ENCODE measurements around the gene MEOX1.
"Not testable (repeated sequence)": the region's sequence is repeated elsewhere in the genome, so short reads cannot be mapped to it uniquely, and the experiment has no call there.

The MEOX1 gene

DNA sequence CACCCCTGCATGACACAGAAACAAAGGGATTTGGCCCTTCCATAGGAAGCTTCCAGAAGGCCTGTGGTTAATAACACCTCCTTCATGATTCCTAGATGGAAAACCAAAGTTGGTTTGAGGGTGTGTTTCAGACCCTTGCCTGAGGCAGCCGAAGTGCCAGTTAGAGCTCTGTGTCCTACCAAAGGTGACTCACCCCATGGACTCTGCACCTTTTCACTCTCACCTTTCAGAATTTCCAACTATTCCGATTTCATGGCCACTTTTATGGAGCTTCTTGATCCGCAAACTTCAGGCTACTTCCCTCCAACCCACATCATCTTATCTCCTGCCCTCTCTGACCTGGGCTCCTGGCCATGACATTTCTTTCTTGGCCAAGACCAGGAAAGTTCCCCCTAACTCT, 49.2 kb downstream of the MEOX1 start:
- no peak for DNase-seq
- Histone ChIP-seq H3K36me3 (ENCODE audit: control insufficient read depth, insufficient read depth, low read length) (no peaks in the 10 kb centered on the region), H3K27me3 (replicated peaks; ENCODE audit: control insufficient read depth, insufficient read depth, low read length, poor library complexity, severe bottlenecking) (no peaks in the 10 kb centered on the region), H3K4me3 (ENCODE audit: insufficient read depth, low read depth, low read length, poor library complexity, severe bottlenecking) (no peak overlapping the region), H3K9me3 (ENCODE audit: control insufficient read depth, low read length) (no peaks in the 10 kb centered on the region), H3K27ac (ENCODE audit: insufficient read depth, low read length, poor library complexity, severe bottlenecking) (no peak overlapping the region), H3K4me1 (ENCODE audit: control insufficient read depth, insufficient read depth, low read length, poor library complexity, severe bottlenecking) (no peaks in the 10 kb centered on the region)

DNA sequence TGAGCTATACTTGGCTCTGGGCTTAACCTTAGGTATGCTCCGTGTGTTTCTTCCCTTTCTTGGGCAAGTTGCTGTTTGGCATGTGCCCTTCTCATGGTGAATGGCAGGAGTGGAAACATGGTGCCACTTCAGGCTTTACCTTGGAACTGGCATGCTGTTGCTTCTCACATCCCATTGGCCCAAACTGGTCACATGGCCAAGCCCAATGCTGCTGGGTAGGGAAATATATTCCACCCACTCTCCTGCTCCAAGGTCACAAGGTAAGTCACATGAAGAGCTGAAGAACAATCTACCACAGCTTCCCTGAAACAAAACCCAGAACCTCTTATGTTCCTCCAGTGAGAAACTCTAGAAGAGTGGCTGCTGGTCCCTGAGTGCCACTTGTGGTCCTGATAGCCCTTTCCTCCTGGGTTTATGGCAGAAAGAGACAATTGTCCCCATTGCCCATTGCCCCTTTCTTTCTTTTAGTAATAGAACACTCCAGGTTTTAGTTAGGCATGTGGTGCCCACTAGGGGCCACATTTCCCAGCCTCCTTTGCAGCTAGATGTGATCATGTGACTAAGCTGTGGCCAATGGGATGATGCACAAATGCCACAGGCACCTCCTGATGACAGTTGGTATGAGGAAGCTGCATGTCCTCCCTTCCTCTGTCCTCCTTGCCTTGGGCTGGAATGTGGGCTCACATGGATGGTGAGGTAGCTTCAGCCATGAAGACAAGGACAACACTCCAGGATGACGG, 50.3 kb downstream of the MEOX1 start:
- Histone ChIP-seq H3K9me3 (ENCODE audit: control insufficient read depth, low read length) (no peaks in the 10 kb centered on the region), H3K4me1 (ENCODE audit: control insufficient read depth, insufficient read depth, low read length, poor library complexity, severe bottlenecking) (no peaks in the 10 kb centered on the region), H3K36me3 (ENCODE audit: control insufficient read depth, insufficient read depth, low read length) (no peaks in the 10 kb centered on the region), H3K4me3 (ENCODE audit: insufficient read depth, low read depth, low read length, poor library complexity, severe bottlenecking) (no peak overlapping the region), H3K27me3 (replicated peaks; ENCODE audit: control insufficient read depth, insufficient read depth, low read length, poor library complexity, severe bottlenecking) (no peaks in the 10 kb centered on the region), H3K27ac (ENCODE audit: insufficient read depth, low read length, poor library complexity, severe bottlenecking) (no peak overlapping the region)
- no peak for DNase-seq

DNA sequence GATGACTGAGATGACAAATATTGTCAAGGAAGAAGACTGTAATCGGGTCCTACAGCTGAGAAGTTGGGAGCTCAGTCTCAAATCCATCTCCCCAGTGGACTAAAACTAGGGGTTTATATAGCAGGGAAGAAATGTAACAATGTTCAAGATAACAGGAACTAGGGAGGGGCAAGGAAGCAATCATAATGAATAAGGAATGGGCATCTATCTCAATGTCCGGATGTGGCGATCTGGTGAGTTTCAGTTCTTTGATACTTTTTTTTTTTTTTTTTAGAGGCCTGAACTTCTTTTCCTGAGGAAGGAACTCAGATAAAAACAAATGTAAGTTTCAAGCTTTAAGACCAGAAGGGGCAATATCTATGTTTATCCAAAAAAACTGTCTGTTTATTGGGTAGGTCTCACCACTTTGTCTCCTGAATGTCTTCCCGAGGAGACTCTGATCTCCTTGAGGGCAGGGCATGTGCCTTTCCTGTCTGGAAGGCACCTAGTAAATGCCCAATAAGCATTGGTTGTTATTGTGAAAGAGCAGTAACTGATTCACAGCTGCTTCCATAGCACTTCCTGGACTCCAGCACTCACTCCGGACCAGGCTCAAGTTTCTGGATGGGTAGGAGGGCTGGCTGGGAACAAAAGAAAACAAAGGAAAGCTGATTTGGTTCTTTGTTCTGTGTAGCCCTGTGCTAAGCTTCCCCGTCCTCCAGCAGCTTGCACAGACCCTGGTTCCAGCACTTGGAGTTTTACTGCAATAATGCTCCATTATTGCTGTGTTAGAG, 51.9 kb downstream of the MEOX1 start:
- no peaks in the 10 kb centered on the region for H3K36me3 ChIP-seq (ENCODE audit: control insufficient read depth, insufficient read depth, low read length)
- H3K9me3 ChIP-seq (ENCODE audit: control insufficient read depth, low read length), result no peaks in the 10 kb centered on the region
- no peaks in the 10 kb centered on the region for H3K27me3 ChIP-seq (replicated peaks; ENCODE audit: control insufficient read depth, insufficient read depth, low read length, poor library complexity, severe bottlenecking)
- no peaks in the 10 kb centered on the region for H3K4me1 ChIP-seq (ENCODE audit: control insufficient read depth, insufficient read depth, low read length, poor library complexity, severe bottlenecking)
- H3K4me3 ChIP-seq (ENCODE audit: insufficient read depth, low read depth, low read length, poor library complexity, severe bottlenecking), result no peak overlapping the region
- no peak overlapping the region for H3K27ac ChIP-seq (ENCODE audit: insufficient read depth, low read length, poor library complexity, severe bottlenecking)
- no peak for DNase-seq

DNA sequence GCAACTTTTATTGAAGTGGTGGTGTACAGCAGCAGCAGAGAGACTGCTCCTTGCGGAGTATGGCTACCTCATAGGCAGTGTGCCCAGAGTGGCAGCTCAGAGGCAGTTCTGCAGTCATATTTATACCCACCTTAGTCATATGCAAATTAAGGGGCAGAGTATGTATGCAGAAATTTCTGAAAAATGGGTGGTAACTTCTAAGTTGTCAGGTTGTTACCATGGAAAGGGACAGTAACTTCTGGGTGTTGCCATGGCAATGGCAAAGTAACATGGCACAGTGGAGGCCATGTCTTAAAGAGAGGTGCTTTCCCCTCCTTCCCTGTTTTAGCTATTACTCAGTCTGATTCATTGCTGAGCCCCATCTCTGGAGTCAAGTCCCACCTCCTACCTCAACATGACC, 53.4 kb downstream of the MEOX1 start:
- H3K36me3 ChIP-seq (ENCODE audit: control insufficient read depth, insufficient read depth, low read length), result no peaks in the 10 kb centered on the region
- H3K27ac ChIP-seq (ENCODE audit: insufficient read depth, low read length, poor library complexity, severe bottlenecking), result no peak overlapping the region
- H3K27me3 ChIP-seq (replicated peaks; ENCODE audit: control insufficient read depth, insufficient read depth, low read length, poor library complexity, severe bottlenecking), result no peaks in the 10 kb centered on the region
- no peaks in the 10 kb centered on the region for H3K4me1 ChIP-seq (ENCODE audit: control insufficient read depth, insufficient read depth, low read length, poor library complexity, severe bottlenecking)
- no peak for DNase-seq
- no peaks in the 10 kb centered on the region for H3K9me3 ChIP-seq (ENCODE audit: control insufficient read depth, low read length)
- no peak overlapping the region for H3K4me3 ChIP-seq (ENCODE audit: insufficient read depth, low read depth, low read length, poor library complexity, severe bottlenecking)

DNA sequence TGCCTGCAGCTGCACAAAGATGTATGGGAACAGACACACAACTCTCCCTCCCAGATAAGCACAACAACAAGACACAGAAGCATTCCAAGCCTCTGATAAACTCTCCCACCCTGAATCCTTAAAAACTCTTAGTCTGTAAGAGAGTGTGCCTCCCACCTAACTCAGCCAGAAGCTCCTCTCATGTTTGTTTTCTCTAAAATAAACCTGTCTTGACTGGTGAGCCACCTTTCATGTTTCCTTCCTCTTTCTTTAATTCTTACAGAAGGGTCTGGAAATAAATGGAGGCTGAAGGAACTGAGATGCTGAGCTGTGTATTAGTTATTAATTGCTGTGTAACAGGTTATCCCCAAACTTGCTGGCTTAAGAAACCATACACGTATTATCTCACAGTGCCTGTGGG, 57.2 kb downstream of the MEOX1 start:
- no peaks in the 10 kb centered on the region for H3K9me3 ChIP-seq (ENCODE audit: control insufficient read depth, low read length)
- H3K36me3 ChIP-seq (ENCODE audit: control insufficient read depth, insufficient read depth, low read length), result no peaks in the 10 kb centered on the region
- no peak overlapping the region for H3K27ac ChIP-seq (ENCODE audit: insufficient read depth, low read length, poor library complexity, severe bottlenecking)
- H3K4me3 ChIP-seq (ENCODE audit: insufficient read depth, low read depth, low read length, poor library complexity, severe bottlenecking), result no peak overlapping the region
- H3K4me1 ChIP-seq (ENCODE audit: control insufficient read depth, insufficient read depth, low read length, poor library complexity, severe bottlenecking), result no peaks in the 10 kb centered on the region
- no peak for DNase-seq
- no peaks in the 10 kb centered on the region for H3K27me3 ChIP-seq (replicated peaks; ENCODE audit: control insufficient read depth, insufficient read depth, low read length, poor library complexity, severe bottlenecking)

DNA sequence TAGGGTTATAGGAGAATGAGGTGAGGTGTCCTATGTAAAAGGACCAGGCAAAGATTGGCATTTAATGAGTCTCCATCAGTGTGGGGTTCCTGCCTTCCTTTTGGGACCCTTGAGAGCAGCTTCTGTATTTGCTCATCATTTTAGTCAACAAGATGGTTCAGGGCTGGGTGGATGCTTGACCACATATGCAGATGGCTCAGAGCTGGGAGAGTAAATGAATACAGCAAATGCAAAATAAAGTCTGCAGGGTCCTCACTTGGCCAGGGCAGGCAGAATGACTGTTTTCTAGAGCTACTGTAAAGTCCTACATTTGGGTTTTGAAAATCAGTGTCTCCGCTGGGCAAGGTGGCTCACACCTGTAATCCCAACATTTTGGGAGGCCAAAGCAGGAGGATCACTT, 58.4 kb downstream of the MEOX1 start:
- H3K9me3 ChIP-seq (ENCODE audit: control insufficient read depth, low read length), result no peaks in the 10 kb centered on the region
- H3K4me1 ChIP-seq (ENCODE audit: control insufficient read depth, insufficient read depth, low read length, poor library complexity, severe bottlenecking), result no peaks in the 10 kb centered on the region
- DNase-seq, result no peak
- H3K36me3 ChIP-seq (ENCODE audit: control insufficient read depth, insufficient read depth, low read length), result no peaks in the 10 kb centered on the region
- H3K27me3 ChIP-seq (replicated peaks; ENCODE audit: control insufficient read depth, insufficient read depth, low read length, poor library complexity, severe bottlenecking), result no peaks in the 10 kb centered on the region
- H3K4me3 ChIP-seq (ENCODE audit: insufficient read depth, low read depth, low read length, poor library complexity, severe bottlenecking), result no peak overlapping the region
- no peak overlapping the region for H3K27ac ChIP-seq (ENCODE audit: insufficient read depth, low read length, poor library complexity, severe bottlenecking)

DNA sequence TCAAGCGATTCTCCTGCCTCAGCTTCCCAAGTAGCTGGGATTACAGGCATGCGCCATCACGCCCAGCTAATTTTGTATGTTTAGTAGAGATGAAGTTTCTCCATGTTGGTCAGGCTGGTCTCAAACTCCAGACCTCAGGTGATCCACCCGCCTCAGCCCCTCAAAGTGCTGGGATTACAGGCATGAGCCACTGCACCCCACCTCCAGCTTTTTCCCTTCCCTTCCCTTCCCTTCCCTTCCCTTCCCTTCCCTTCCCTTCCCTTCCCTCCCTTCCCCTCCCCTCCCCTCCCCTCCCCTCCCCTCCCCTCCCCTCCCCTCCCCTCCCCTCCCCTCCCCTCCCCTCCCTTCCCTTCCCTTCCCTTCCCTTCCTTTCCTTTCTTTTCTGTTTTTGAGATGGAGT, 59.2 kb downstream of the MEOX1 start:
- H3K27ac ChIP-seq (ENCODE audit: insufficient read depth, low read length, poor library complexity, severe bottlenecking); H3K36me3 ChIP-seq (ENCODE audit: control insufficient read depth, insufficient read depth, low read length); H3K4me1 ChIP-seq (ENCODE audit: control insufficient read depth, insufficient read depth, low read length, poor library complexity, severe bottlenecking); DNase-seq; H3K4me3 ChIP-seq (ENCODE audit: insufficient read depth, low read depth, low read length, poor library complexity, severe bottlenecking); H3K9me3 ChIP-seq (ENCODE audit: control insufficient read depth, low read length); H3K27me3 ChIP-seq (replicated peaks; ENCODE audit: control insufficient read depth, insufficient read depth, low read length, poor library complexity, severe bottlenecking): not testable (repeated sequence)

DNA sequence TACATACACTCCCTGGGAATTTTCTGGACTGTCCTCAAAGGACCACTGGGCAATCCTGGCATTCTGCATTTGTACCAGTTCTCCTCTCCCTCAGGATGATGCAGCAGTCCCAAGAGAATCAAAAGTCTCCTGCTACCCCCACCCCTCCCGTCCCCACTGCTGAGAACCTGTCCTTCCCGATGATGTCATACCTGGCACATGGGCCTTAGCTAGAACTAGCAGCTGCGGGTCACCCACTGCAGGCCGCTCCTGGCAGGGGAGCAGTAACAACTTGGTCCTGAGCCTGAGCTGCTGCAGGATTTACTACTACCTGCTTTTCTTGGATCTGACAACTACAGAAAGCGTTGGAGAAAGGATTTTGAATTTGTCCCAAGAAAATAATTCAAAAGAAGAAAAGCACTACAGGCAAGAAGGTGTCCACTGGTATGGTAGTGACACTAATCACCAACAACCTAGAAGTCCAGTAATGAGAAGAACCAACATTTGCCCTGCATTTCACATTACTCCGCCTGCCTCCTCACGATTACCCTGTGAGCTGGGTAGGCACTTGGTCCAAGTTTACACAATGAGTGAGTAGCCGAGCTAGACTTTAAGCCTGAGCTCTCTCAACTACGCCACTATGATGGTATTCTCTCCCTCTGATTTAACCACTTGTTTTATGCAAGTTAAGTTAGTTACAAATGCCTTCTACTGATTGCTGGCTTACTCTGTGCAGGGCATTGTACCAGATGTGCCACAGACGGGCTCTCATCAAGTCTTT, 60.3 kb downstream of the MEOX1 start:
- Histone ChIP-seq H3K4me3 (ENCODE audit: insufficient read depth, low read depth, low read length, poor library complexity, severe bottlenecking) (no peak overlapping the region), H3K36me3 (ENCODE audit: control insufficient read depth, insufficient read depth, low read length) (no peaks in the 10 kb centered on the region), H3K4me1 (ENCODE audit: control insufficient read depth, insufficient read depth, low read length, poor library complexity, severe bottlenecking) (no peaks in the 10 kb centered on the region), H3K27ac (ENCODE audit: insufficient read depth, low read length, poor library complexity, severe bottlenecking) (no peak overlapping the region), H3K27me3 (replicated peaks; ENCODE audit: control insufficient read depth, insufficient read depth, low read length, poor library complexity, severe bottlenecking) (no peaks in the 10 kb centered on the region), H3K9me3 (ENCODE audit: control insufficient read depth, low read length) (no peaks in the 10 kb centered on the region)
- no peak for DNase-seq

DNA sequence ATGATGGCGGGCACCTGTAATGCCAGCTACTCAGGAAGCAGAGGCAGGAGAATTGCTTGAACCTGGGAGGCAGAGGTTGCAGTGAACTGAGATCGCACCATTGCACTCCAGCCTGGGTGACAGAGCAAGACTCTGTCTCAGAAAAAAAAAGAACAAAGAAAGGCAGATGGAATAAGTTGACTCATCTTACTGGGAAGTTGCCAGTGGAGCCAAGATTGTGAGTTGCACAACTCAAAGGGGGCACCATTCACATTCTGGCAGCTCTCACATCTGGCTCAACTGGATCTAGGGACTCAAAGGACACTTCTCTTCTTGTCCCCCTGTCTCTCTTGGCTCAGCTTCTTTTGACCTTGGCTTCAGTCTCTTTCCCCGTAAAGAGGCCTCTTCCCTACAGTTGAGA, 61.9 kb downstream of the MEOX1 start:
- H3K4me3 ChIP-seq (ENCODE audit: insufficient read depth, low read depth, low read length, poor library complexity, severe bottlenecking), result no peak overlapping the region
- H3K36me3 ChIP-seq (ENCODE audit: control insufficient read depth, insufficient read depth, low read length), result no peaks in the 10 kb centered on the region
- no peaks in the 10 kb centered on the region for H3K9me3 ChIP-seq (ENCODE audit: control insufficient read depth, low read length)
- DNase-seq, result no peak
- no peaks in the 10 kb centered on the region for H3K27me3 ChIP-seq (replicated peaks; ENCODE audit: control insufficient read depth, insufficient read depth, low read length, poor library complexity, severe bottlenecking)
- H3K4me1 ChIP-seq (ENCODE audit: control insufficient read depth, insufficient read depth, low read length, poor library complexity, severe bottlenecking), result no peaks in the 10 kb centered on the region
- no peak overlapping the region for H3K27ac ChIP-seq (ENCODE audit: insufficient read depth, low read length, poor library complexity, severe bottlenecking)

DNA sequence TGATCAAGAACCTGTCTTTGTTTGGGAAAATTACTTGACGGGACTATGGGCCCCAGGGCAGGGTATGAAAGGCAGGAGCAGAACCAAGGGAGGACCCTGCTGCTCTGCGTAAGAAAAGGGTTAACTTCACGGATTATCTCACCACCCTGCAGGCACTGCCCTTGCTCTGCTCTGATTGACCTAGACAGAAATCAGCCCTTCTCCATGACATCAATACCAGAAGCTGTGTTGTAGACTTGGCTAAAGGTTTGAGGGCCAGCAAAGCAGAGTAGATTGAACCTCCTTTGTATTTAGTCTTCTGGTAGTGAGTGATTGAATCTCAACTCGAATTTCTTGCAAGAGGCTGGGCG, 62.7 kb downstream of the MEOX1 start:
- no peak overlapping the region for H3K27ac ChIP-seq (ENCODE audit: insufficient read depth, low read length, poor library complexity, severe bottlenecking)
- H3K4me1 ChIP-seq (ENCODE audit: control insufficient read depth, insufficient read depth, low read length, poor library complexity, severe bottlenecking), result no peaks in the 10 kb centered on the region
- H3K27me3 ChIP-seq (replicated peaks; ENCODE audit: control insufficient read depth, insufficient read depth, low read length, poor library complexity, severe bottlenecking), result no peaks in the 10 kb centered on the region
- H3K9me3 ChIP-seq (ENCODE audit: control insufficient read depth, low read length), result no peaks in the 10 kb centered on the region
- H3K36me3 ChIP-seq (ENCODE audit: control insufficient read depth, insufficient read depth, low read length), result no peaks in the 10 kb centered on the region
- no peak for DNase-seq
- no peak overlapping the region for H3K4me3 ChIP-seq (ENCODE audit: insufficient read depth, low read depth, low read length, poor library complexity, severe bottlenecking)
